ENCODE measurements around the gene LCN6. TPM values are rescaled to one million over a fixed set of nuclear protein-coding genes. Genes with fewer than 3 reads are reported as not detected.

LCN6 gene
- not detected in 2 replicates for total RNA-seq

GRCh38 chr9:136748201-136748600 lies at the start of gene LCN6:
TSS of gene LCN6 (minus strand) at chr9:136748525. CDS start at chr9:136748483, 42 bp downstream.

GRCh38 chr9:136796238-136796774 lies 48.0 kb upstream of the LCN6 start, which contains the start of gene CCDC183:
TSS of gene CCDC183 (plus strand) at chr9:136796338. CDS start at chr9:136796398, 60 bp downstream.

GRCh38 chr9:136790640-136791515 lies 42.6 kb upstream of the LCN6 start, which contains the start of gene TMEM141:
TSS of gene TMEM141 (plus strand) at chr9:136791344. CDS start at chr9:136791371, 27 bp downstream.

GRCh38 chr9:136764301-136764891 lies 16.1 kb upstream of the LCN6 start, which contains the start of gene LCN15:
TSS of gene LCN15 (minus strand) at chr9:136764518. CDS start at chr9:136764488, 30 bp downstream.

GRCh38 chr9:136742591-136743391 lies 5.5 kb downstream of the LCN6 start, which contains the start of gene LCN10:
TSS of gene LCN10 (minus strand) at chr9:136742940. CDS start at chr9:136742903, 37 bp downstream.

GRCh38 chr9:136711751-136712689 lies 36.3 kb downstream of the LCN6 start, which contains the start of gene DIPK1B:
TSS of gene DIPK1B (plus strand) at chr9:136712572. CDS start at chr9:136712666, 94 bp downstream.

Other genes starting within 250 kb of the LCN6 start
- gene NOTCH1, start 202.5 kb downstream of the LCN6 start, total RNA-seq = 160 and 571 TPM in 2 replicates
- gene EGFL7, start 85.6 kb downstream of the LCN6 start, total RNA-seq = 16.2 and 18.5 TPM in 2 replicates
- gene AGPAT2, start 61.1 kb downstream of the LCN6 start, total RNA-seq = 41.1 and 42.0 TPM in 2 replicates
- gene DIPK1B, start 36.0 kb downstream of the LCN6 start, total RNA-seq = under 0.01 and 1.00 TPM in 2 replicates
- not detected in 2 replicates for gene LCN10, start 5.6 kb downstream of the LCN6 start, total RNA-seq
- gene LCN8, start 9.7 kb upstream of the LCN6 start, total RNA-seq = not detected in 2 replicates
- not detected in 2 replicates for gene LCN15, start 16.0 kb upstream of the LCN6 start, total RNA-seq
- 63.2 and 150 TPM in 2 replicates for gene TMEM141, start 42.8 kb upstream of the LCN6 start, total RNA-seq
- under 0.01 and 0.28 TPM in 2 replicates for gene CCDC183, start 47.8 kb upstream of the LCN6 start, total RNA-seq
- 73.4 and 86.8 TPM in 2 replicates for gene RABL6, start 59.4 kb upstream of the LCN6 start, total RNA-seq
- 2.1 and 3.4 TPM in 2 replicates for gene AJM1, start 94.0 kb upstream of the LCN6 start, total RNA-seq
- 88.2 and 91.8 TPM in 2 replicates for gene PHPT1, start 100.9 kb upstream of the LCN6 start, total RNA-seq
- 1.4 and 6.5 TPM in 2 replicates for gene MAMDC4, start 103.8 kb upstream of the LCN6 start, total RNA-seq
- 269 and 274 TPM in 2 replicates for gene EDF1, start 117.8 kb upstream of the LCN6 start, total RNA-seq
- gene TRAF2, start 138.0 kb upstream of the LCN6 start, total RNA-seq = 9.9 and 24.1 TPM in 2 replicates
- gene FBXW5, start 196.2 kb upstream of the LCN6 start, total RNA-seq = 107 and 164 TPM in 2 replicates
- 0.28 TPM in 1 of 2 replicates, not detected in the other for gene C8G, start 196.7 kb upstream of the LCN6 start, total RNA-seq
- 0.34 TPM in 1 of 2 replicates, not detected in the other for gene LCN12, start 203.7 kb upstream of the LCN6 start, total RNA-seq
- gene PTGDS, start 229.0 kb upstream of the LCN6 start, total RNA-seq = not detected in 2 replicates
- gene LCNL1, start 234.5 kb upstream of the LCN6 start, total RNA-seq = not detected in 2 replicates
- gene PAXX, start 243.9 kb upstream of the LCN6 start, total RNA-seq = 7.8 and 9.9 TPM in 2 replicates
- gene CLIC3, start 248.0 kb upstream of the LCN6 start, total RNA-seq = 4.4 and 6.7 TPM in 2 replicates

Data from nasal cavity respiratory epithelium epithelial cell of viscerocranial mucosa (primary cell).